HG03432 (cell line): ENCODE data around the gene CHST4.
"Not testable (repeated sequence)": the region's sequence is repeated elsewhere in the genome, so short reads cannot be mapped to it uniquely, and the experiment has no call there.

Experiments
- ATAC-seq: cut with Tn5 transposase; IDR thresholded peaks from one replicate; pipeline ENCODE4 v1.9.1; 2021; ENCODE audit warnings: mild to moderate bottlenecking, moderate library complexity; ENCODE audit not compliant: unreplicated experiment

CHST4 gene

DNA sequence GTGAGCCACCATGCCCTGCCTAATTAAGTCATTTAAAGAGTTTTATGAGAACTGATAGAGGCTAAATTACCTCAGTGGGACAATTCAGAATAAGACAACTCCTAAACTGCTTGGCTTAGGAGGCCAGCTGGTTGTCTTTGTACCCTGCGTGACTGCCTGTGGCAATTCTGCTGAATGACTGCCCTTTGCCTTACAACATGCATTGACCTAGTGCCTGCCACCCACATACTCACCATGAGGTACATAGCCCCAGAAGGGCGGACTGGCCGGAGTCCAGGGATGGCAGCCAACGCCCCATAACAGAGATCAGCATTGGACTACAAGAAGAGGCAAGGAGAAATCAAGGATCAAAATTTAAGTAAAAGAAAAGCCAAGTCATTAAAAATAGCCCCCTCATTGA is 43.4 kb downstream of the CHST4 start:
- ATAC-seq: no peak

DNA sequence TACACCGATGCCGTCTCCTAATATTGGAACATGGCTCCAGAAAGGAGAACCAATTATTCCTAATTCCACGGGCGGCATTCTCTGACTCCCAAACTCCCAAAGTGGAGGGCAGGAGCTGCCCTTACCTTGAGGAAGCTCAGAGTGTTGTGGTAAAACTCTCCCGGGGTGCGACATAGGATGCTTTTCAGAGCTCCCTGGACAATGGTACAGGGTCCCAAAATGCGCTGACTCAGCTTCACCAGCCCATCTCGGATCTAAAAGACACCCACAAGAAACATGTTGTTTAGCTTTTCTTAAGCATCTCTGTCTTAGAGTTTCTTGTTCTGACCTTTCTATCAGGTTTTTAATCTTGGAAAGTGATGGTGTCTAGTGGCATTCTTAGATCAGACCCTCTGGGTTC is 43.9 kb downstream of the CHST4 start:
- no peak for ATAC-seq

DNA sequence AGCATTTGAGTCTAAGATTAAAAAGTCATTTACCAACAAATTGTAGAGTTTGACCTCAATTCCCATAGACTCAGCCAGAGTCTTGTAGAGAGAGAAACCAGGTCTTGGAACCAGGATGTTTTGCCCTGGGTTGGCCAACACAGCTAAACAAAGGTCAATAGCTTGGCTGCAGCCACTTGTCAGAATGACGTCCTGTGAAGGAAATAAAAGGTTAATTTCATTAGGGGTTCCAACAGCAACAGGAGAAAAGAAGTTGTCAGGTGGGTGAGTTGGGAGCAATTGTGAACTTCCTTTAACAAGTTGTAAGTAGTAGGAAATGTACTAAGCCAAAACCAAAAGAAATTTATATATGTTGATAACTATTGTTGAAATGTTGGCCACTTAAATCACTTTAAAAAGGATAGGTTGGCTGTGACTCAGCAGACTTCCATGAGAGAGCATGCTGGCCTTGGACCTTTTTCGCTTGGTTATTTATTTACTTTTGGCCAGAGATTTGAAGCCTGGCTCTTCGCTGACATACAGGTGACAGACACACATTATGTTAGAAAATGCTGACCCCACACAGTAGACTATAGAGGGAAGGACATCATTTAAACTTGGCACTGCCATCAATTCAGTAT is 46.4 kb downstream of the CHST4 start:
- ATAC-seq: no peak

DNA sequence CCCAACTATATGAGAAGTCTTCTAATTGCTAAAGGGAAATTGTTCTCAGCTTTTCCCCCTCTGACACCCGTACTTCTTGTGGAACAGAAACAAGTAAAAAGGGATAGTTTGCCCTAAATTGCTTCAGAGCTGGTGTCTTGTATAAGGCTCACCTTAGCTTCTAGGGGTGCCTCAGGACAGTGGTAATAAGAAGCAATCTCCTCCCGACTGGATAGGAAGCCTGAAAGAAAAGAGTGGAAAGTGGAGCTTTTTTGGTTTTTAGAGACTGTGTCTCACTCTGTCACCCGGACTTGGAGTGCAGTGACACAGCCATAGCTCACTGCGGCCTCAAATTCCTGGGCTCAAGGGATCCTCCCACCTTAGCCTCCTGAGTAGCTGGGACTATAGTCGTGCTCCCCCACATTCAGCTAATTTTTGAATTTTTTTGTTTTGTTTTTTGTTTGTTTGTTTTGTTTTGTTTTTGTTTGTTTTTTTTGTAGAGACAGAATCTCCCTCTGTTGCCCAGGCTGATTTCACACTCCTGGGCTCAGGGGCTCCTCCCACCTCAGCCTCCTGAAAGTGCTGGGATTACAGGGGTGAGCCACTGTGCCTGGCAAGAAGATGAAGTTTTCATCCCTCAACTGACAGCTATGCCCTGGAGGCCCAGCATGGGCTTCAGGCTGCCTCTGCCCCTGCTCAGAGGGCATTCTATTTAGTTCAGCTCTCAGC is 47.3 kb downstream of the CHST4 start:
- no peak for ATAC-seq

DNA sequence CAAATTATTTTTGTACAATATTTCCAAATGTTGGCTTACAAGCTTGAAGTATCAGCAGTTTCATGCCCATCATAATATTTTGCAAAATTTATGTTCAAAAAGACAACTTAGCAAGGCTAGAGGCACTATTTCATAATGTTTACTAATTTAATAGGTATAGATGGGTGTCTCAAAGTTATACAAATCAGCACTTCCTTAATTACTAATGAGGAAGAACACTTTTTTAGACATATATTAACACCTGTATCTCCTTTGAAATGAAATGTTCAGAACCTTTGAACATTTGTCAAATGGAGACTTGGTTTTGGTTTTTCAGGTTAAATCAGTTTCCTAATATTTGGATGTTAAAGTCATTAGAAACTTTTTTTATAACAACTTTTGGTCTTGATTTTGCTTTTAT is 48.5 kb downstream of the CHST4 start:
- no peak for ATAC-seq

DNA sequence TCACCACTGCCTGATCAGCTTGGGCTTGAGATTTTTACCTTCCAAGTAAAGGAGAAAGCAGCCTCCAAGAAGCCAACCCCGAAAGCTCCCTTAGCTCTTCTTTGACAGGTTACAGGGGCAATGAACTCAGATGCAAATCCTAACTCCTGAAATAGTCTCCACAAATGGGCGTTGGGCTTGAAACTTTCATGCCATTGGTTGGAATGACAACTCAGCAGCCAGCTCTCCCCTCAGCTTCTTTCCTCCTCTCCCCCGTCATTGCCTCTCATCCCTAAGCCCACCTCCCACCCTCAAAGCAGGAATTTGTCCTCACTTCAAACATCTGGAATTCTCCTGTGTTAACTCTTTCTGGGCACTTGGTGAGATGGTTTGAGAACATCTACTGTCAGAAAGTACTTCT is 50.7 kb downstream of the CHST4 start, which contains the start of gene TAT:
TAT (minus strand) TSS at position 122 of the 400 bp plus-strand sequence. CDS start 677 bp downstream, outside the sequence.
- no peak for ATAC-seq

DNA sequence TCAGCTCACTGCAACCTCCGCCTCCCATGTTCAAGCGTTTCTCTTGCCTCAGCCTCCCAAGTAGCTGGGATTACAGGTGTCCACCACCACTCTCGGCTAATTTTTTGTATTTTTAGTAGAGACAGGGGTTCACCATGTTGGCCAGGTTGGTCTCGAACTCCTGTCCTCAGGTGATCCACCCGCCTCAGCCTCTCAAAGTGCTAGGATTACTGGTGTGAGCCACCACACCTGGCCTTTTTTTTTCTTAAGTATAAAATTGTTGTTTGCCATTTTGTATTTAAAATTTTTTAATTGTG is 56.3 kb downstream of the CHST4 start:
- not testable (repeated sequence) for ATAC-seq

DNA sequence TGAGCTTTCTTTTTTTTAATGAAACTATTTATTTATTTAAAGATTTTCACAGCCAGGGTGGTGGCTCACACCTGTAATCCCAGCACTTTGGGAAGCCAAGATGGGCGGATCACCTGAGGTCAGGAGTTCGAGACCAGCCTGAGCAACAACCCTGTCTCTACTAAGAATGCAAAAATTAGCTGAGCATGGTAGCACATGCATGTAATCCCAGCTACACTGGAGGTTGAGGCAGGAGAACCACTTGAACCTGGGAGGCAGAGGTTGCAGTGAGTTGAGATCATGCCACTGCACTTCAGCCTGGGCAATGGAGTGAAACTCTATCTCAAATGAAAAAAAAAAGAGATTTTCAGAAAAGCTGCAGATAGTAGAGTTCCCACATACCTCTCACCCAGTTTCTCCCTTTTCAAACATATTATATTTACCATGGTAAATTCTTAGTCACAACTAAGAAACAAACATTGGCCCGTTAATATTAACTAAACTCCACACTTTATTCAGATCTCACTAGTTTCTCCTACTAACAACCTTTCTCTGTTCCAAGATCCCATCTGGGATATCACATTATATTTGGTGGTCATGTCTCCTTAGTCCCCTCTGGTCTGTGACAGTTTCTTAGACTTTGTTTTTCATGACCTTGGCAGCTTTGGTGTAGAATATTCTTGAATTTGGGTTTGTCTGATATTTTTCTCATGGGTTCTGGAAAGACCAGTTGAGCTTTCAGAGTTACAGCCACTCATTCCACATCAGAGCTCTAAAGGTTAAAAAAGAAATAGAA is 58.5 kb downstream of the CHST4 start:
- ATAC-seq: no peak

DNA sequence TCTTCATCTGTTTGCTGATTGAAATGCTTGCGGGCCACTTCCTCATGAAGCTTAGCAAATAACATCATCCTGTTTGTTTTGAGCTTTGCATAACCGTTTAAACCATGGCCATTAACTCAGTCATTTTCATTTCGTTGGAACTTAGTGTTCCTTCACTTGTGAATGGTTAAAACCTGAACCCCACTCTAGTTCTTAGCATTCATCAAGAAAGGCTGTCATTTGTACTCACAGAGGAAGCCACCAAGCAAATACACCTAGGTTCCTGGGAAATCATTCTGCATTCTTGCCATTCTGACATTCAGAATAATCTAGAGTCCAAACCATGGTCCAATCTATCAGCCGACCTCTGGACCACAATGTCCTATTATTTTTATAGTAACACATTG is 59.1 kb downstream of the CHST4 start:
- ATAC-seq: no peak
